Fibroblast of gingiva (primary cell): ENCODE results near the gene POC1B.

ENCODE experiments used
- DNase-seq: peaks from one replicate; pipeline ENCODE4 v3.0.0-alpha.2; 2011; ENCODE audit warnings: low read depth

POC1B gene

DNA sequence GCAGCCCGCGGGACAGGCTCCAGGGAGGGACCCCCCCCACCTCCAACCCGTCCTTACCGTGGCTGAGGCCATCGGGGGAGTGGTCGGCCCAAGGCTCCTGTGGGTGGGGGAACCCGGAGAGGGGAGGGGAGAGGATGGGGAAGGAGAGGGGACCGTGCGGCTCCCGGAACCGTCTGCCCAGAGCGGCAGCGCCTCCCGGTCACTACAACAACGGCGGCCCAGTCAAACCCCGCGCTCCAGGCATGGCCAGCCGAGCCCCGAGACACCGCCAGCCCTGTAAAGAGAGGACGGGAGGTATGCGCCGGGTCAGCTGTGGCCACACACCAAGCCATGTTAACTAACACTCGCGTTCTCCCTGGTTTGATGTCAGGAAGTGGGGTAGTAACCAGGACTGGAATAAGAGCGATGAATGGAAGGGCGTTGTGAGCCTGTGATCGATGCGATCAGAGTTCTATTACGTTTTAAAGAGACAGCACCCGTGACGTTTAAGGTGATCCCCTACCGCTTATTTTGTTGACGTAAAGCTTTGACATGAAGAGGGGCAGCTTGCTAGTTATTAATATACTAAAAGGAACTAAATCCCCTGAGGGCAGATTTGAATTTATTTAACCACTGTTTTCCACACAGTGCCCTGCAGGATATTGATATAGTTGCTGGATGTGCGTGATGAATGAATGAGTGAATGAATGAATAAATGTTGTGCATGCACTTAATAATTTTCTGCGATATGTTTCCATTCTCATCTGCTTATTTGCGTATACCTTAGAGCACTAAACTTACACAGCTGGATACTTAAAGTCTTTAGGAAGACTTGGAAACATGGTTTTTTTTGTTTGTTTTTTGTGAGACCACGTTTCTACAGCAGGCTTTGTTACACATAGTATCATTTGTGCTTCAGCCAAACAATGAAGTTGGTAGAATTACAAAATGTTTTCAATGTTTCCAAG is at the start of gene POC1B:
POC1B (minus strand) TSS at position 224 of the 947 bp plus-strand sequence; CDS start at position 72, 152 bp downstream.
- peak; percentile 69 for DNase-seq

DNA sequence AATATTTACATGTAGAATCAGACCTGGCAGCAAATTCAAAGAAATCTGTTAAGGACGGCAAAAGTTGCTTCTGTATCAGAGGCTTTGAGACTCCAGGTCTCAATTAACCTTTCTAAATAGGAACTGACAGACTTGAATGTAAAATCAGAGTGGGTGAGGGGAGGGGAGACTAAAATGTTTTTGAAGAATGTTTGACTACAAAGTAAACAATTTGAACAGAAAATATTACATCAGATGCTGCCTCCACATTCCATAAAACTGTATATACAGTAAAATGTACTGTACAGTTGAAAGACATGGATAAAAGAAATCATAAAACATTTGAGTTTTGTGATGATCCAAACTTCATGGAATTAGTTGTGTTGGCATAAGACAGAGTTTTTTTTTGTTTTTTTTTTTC is 49.5 kb upstream of the POC1B start:
- no peak for DNase-seq

GRCh38 chr12:89574736-89575208 is 48.9 kb upstream of the POC1B start:
- DNase-seq: peak; percentile 89

GRCh38 chr12:89573051-89573810 is 47.4 kb upstream of the POC1B start:
- no peak for DNase-seq

GRCh38 chr12:89571491-89572195 is 45.8 kb upstream of the POC1B start:
- DNase-seq: peak; percentile 96

- no peak for DNase-seq
Observed at GRCh38 chr12:89568484-89568883, 42.6 kb upstream of the POC1B start.

- DNase-seq: no peak
Observed at GRCh38 chr12:89567691-89568239, 41.9 kb upstream of the POC1B start.

DNA sequence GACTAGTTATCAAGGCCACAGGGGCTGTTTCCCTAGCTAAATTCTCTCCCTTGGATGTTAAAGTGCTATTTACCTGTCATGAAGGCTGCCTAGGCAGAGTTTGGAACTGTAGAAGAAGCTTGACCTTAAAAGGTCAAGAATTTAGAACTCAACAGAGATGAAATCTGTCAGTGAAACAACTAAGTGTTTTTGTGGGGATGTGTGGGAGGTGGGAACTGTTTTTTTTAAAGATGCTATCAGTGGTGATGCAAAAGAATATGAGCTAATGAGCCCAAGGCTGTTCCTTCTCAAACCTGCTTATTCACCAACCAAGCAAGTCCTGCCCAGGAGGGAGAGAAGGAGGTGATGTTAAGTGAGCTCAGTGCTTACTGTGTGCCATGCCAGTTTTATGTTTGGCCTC is 40.8 kb upstream of the POC1B start:
- DNase-seq: no peak

GRCh38 chr12:89565002-89565401 is 39.2 kb upstream of the POC1B start:
- DNase-seq: no peak

DNA sequence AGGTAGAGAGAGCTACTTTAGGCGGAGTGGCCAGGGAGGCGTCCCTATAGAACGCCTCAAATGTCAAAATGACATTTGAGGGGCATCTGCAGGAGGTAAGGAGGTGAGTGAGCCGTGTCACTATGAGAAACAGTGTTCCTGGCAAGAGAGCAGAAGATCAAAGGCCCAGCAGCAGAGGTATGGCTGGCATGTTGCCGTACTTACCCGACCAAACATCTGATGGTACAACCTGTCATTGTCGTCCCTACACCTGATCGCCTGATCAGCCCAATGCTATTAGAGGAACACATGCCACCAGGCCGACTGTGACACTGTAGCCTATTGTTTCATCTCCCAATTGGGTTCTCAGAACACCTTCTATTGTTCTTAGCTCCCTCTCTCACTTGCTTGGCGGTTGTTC is 33.9 kb upstream of the POC1B start:
- no peak for DNase-seq

DNA sequence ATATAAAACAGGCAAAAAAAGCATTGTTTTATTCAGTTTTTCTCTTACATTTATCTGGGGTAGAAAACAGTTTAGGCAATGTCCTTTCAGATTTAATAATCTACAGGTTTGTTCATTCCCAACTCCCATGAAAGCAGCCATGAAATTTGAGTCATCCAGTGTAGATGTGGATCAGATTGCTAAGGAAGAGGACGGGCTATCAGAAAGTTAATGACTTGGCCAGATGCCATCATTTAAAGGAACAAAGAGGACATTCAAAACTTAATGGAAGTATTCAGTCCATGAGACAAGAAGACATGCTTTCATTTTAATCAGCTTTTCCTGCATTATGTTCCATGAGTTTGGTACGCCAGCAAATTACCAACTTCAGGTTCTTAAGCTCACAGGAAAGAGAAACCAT is 31.1 kb upstream of the POC1B start:
- no peak for DNase-seq

DNA sequence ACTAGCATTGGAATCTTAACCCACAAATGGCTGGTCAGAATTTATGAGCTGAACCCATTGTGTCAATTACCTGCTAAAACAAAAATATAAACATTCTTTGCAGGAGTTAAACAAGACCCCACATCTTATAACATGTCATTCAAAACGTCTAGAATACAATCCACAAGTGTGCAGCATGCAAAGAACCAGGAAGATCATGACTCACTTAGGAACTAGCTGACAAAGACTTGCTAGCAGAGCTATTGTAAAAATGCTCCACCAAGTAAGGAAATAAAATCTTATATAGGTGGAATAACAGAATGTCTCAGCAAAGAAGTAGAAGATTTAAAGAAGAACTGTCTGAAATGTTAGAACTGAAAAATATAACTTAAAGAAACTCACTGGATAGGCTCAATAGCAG is 26.5 kb upstream of the POC1B start:
- no peak for DNase-seq

DNA sequence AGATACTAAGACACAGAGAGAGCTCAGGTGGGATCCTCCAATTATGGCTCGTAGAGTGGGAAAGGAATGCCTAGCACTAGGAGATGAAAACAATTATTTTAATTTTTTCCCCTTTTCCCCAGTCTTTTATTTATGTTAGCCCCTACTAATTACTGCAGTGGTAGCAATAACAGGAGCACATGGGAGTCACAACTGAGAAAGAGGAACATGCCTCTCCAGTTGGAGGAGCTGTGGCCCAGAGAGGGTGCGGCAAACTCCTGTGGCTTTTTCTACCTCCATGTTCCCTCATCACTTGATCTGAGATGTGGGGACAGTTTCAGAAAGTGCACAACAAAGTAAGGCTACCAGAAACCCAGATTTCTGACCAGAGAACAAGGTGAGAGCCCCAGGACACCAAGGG is 25.9 kb upstream of the POC1B start:
- no peak for DNase-seq

DNA sequence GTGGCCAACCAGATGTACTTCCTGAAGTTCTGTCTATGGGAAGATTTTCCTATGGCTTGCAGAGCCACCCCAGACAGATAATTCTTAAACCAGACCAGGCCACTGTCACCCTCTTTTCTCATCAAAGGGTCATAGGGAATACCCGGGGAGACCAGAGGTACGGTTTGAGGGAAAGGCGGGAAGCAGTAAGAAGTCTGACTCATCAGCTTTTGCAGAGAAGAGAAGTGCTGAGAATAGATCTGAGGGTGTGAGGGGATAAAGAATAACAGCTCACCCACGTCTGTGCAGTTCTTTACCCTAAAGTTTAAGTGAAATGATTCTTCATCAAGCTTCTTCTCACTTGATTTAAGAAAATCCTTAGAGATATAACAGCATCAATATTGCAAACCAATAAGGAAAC is 21.3 kb upstream of the POC1B start:
- DNase-seq: no peak

DNA sequence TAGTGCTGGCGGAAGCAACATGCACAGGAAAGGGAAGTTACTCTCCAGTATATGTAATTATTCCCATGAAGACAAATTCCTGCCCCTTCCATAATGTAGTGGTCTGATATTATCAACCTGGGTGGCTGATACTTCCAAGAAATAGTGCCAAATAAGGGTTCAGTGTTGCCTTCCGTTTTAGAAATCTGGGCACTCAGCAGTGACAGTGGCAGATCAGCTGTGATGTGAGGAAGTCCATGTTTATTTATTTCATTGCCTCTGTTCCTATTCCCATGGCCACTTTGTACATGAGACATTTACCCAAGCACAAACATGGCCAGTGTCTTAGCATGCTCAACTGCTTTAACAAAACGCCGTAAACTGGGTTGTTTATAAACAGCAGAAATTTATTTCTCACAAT is 20.3 kb upstream of the POC1B start:
- no peak for DNase-seq

DNA sequence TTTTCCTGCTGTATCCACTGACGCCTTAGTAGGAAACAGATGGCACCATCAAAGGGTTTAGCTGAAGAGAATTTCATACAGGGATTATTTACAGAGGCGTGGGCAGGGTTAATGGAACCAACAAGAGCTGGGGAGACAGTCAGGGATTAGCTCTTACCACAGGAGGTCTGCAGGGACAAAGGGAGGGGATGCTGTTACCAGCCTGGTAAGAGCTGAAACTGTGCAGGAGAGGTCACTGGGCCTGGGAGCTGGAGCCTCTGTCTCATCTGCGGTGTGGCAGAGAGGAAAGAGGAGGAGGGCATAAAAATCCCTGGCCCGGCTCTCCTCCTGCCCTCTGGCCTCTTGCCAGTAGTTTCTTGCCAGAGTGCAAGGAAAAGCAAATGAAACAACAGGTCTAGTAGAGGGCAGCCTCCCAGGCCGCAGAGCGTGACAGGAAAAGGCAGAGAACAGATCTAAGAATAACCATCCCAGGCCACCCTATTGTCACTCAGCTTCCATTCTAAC is 18.9 kb upstream of the POC1B start:
- peak; percentile 76 for DNase-seq

DNA sequence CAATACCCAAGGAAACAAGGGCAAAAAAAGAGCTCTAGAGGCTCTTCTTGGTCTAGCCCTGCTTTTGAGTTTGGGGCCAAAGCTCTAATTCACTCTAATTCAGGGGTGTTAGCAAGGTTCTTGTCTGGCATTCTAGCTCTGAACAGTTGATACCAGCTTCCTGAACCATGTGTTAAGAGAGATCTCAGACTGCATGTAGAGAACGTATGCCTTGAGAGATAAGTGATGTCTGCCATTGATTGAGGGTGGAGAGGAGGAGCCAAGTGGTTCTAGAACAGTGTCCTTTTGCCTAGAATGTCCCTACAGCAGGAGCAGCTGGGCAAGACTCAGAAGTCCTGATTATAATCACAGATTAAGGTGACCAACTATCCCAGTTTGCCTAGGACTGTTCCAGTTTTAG is 18.2 kb upstream of the POC1B start:
- no peak for DNase-seq

DNA sequence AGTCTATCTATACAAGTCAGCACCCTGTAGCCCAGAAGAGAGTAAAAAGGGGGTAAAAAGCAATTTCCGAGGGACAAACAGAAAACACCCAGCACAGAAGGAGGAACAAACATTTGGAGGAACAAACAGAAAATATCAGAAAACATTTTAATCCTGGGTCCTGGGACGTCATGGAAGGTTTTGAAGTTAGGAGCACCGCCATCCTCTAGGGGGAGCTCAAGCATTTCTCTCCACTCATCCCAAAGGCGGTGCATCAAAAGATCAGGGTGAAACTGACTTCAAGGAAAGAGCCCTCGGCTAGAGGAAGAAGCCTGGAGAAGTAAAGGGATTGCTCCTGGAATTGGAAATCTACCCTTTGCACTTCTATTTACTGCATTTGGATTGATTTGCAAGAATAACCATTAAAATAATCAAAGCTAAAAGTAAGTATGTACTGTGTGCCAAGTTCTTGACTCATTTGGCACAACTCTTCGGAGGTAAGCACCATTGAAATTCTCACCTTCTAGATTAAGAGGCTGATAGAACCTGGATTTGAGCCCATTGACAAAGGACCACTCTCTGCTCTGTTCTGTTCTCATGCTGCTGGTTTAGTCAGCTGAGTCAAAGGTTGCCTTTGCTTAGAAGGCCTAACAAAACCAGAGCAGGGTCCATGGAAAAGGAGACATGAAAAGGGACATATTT is 17.2 kb upstream of the POC1B start:
- DNase-seq: peak; percentile 78

- DNase-seq: no peak
Observed at GRCh38 chr12:89542236-89542635, 16.4 kb upstream of the POC1B start.

- DNase-seq: no peak
Observed at GRCh38 chr12:89540586-89540985, 14.7 kb upstream of the POC1B start.
